Fibroblast of pulmonary artery (primary cell): ENCODE results near the gene STIL.

Source experiments
- DNase-seq: peaks from one replicate; pipeline ENCODE4 v3.0.0-alpha.2; 2010; ENCODE audit warnings: low read depth
- H3K4me3 ChIP-seq: replicated peaks from 2 replicates; pipeline ENCODE4 v1.5.1; 2011; ENCODE audit warnings: low read depth, mild to moderate bottlenecking, control low read depth, low read length, moderate library complexity
- TF ChIP-seq, protein P1 (sequence below): IDR thresholded peaks from 2 replicates; pipeline ENCODE4 v1.5.1; 2011; ENCODE audit warnings: mild to moderate bottlenecking, control low read depth, low read length, inconsistent platforms; ENCODE audit errors: missing control alignments

The STIL gene

DNA sequence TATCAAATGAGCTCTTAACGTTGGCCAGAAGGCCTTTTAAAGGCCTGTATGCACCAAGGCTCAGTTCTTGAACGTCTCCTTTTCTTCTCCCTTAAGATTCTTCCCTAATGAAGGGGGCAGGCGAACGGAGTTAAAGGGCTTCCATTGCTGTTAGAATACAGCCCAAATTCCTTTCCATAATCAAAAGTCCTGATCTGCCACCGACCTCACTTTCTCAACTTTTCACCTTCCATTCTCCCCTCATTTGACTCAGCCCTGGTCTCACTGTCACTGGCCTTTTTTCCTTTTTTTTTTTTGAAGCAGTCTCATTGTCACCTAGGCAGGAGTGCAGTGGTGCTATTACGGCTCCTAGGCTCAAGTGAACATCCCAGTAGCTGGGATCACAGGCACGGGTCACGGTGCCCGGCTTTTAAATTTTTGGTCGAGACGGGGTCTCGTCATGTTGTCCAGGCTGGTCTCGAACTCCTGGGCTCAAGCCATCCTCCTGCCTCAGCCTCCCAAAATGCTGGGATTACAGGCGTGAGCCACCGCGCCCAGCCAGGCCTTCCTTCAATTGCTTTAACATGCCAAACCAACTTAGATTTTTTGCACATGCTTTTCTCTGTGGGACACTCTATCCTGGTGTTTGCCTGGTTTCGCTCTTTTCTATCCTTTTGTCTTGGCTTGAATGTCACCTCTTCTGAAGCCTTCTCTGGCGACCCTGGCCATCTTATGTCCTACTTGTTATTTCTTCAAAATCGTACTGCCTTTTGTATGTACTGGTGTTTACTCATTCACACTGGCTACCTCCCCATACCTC is 19.0 kb upstream of the STIL start:
- TF ChIP-seq, protein P1, sequence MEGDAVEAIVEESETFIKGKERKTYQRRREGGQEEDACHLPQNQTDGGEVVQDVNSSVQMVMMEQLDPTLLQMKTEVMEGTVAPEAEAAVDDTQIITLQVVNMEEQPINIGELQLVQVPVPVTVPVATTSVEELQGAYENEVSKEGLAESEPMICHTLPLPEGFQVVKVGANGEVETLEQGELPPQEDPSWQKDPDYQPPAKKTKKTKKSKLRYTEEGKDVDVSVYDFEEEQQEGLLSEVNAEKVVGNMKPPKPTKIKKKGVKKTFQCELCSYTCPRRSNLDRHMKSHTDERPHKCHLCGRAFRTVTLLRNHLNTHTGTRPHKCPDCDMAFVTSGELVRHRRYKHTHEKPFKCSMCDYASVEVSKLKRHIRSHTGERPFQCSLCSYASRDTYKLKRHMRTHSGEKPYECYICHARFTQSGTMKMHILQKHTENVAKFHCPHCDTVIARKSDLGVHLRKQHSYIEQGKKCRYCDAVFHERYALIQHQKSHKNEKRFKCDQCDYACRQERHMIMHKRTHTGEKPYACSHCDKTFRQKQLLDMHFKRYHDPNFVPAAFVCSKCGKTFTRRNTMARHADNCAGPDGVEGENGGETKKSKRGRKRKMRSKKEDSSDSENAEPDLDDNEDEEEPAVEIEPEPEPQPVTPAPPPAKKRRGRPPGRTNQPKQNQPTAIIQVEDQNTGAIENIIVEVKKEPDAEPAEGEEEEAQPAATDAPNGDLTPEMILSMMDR, result no peak
- DNase-seq, result no peak

DNA sequence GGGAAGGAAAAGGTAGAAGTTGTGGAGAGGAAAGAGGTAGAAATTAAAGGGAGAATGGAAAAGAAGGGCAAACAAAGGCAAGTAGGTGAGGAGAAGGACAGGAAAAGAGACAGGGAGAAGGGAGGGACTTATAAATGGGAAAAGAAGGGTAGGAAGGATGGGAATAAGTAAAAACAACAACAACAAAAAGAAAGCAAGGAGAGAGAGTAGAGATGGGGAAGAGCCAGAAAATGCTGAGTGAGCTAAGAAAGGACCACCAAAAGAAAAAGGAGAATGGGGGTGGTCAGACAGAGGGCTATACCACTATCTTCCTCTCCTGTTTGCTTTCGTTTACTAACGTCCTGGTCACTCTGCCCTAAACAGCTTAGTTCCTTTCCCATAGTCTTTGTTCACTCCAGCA is 17.9 kb upstream of the STIL start:
- DNase-seq, result no peak
- no peak overlapping the region for H3K4me3 ChIP-seq
- TF ChIP-seq, protein P1, result no peak

More for the DNA sequence above, 19.0 kb upstream of the STIL start:
- peak overlapping the region; percentile 94 for H3K4me3 ChIP-seq

DNA sequence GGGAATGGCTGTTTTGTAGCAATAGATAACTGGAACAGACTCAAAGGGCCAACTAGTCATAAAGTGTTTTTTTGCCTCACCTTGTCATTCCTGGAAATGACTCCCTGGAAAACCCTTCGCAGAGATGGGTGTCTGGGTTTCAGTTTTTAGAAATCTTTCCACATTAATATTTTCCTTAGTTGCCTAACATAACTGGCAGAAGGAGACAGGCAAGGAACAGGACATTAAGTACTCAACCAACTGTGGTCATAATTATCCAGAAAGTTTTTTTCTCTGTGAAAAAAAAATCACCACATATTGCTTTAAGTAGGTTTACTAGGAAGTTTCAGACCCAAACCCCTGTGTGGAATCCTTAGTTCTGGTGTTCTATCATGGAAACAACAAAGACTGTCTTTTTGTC is 16.3 kb upstream of the STIL start:
- H3K4me3 ChIP-seq, result no peak overlapping the region
- TF ChIP-seq, protein P1, result no peak
- no peak for DNase-seq

DNA sequence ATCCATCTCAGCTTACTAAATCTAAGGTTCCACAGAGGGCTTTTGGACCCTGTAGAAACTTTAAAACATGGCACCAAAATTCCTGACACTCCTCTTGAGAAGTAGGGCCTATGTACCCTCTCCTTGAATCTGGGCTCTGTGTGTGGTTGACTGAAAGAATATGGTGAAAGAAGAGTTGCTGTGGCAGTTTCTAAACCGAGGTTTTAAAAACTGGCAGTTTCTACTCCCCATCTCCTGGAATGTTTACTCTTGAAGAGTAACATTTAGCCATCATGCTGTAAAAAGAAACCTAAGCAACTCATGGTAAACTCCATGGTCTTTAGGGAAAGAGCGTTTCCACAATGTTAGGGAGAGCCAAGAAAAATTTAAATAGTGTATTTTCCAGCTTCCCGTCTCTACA is 15.0 kb upstream of the STIL start:
- TF ChIP-seq, protein P1, result no peak
- no peak overlapping the region for H3K4me3 ChIP-seq
- DNase-seq, result no peak

DNA sequence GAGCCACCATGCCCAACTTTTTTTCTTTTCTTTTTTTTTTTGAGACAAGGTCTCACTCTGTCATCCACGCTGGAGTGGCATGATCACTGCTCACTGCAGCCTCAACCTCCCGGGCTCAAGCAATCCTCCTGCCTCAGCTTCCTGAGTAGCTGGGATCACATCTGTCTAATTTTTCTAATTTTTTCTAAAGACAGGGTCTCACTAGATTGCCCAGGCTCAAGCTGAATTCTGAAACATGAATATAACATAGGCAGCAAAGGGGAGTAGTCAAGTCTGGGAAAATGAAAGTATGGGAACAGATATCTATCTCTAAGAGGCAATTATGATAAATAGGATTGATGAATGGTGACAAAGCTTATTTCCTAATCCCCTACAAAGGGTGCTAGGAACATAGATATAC is 12.3 kb upstream of the STIL start:
- H3K4me3 ChIP-seq, result no peak overlapping the region
- DNase-seq, result no peak
- TF ChIP-seq, protein P1, result no peak

DNA sequence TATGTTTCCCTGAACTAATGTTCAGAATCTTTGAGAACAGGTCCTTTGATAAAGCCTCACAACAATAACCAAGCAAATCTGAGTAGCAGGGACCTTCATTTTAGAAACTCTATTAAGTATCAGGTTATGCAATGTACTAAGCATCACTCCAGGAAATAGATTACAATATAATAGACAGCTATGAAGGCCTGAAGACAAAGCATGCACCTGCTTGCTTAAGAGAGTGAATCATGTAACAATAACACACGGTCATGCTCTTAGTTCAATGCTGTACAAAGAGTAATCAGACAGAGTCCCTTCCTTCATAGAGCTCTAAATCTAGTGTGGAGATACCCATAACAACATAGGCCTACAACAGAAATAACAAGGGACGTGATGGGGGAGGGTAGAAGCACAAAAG is 11.6 kb upstream of the STIL start:
- peak; percentile 31 for DNase-seq
- TF ChIP-seq, protein P1, result no peak

DNA sequence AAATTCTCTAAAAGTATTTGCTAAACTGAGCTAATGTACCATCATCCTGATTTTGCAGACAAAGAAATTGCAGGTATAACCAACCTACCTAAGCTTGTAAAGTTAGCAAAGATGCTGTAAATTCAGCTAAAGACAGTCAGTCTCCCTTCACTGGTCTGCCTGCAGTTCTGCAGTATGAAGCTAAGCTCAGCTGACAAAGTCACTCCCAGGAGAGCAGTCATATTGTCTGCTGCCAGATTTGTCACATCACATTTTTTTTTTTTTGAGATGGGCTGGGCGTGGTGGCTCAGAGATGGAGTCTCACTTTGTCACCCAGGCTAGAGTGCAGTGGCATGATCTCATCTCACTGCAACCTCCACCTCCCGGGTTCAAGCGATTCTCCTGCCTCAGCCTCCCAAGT is 10.7 kb upstream of the STIL start:
- no peak for DNase-seq
- H3K4me3 ChIP-seq, result no peak overlapping the region

More for the DNA sequence above, 11.6 kb upstream of the STIL start:
- no peak overlapping the region for H3K4me3 ChIP-seq

More for the DNA sequence above, 10.7 kb upstream of the STIL start:
- TF ChIP-seq, protein P1, result no peak
